Transverse colon (tissue), 4 donors: ENCODE measurements around the gene TOE1.

Experiments used
- EP300 ChIP-seq: sonication (generic); formaldehyde crosslinking; IDR thresholded peaks from one replicate; pipeline ENCODE4 v1.6.1; 2017; ENCODE audit warnings: antibody characterized with exemption, low read depth
- POLR2A ChIP-seq: fragments of 450-650 bp; IDR thresholded peaks from one replicate; pipeline ENCODE4 v1.6.1; 2016; ENCODE audit warnings: antibody characterized with exemption, mild to moderate bottlenecking, moderate library complexity
- POLR2AphosphoS5 ChIP-seq, 3 donors: sonication (generic); formaldehyde crosslinking; IDR thresholded peaks; one replicate each; pipeline ENCODE4 v1.6.1; 2016; ENCODE audit warnings: antibody characterized with exemption in 3 of 3
- TF ChIP-seq, protein P1 (sequence below), 5 experiments: fragments of 200-600 bp in 3 of 5; fragments of 450-650 bp in 2 of 5; sonication (generic) in 3 of 5; IDR thresholded peaks; 1 replicate in 2 of 5; 2 replicates in 3 of 5; pipeline ENCODE4 v1.5.1; 2016 to 2017; ENCODE audit warnings: antibody characterized with exemption in 5 of 5, inconsistent platforms in 3 of 5, mild to moderate bottlenecking in 2 of 5, moderate library complexity in 1 of 5

DNA sequence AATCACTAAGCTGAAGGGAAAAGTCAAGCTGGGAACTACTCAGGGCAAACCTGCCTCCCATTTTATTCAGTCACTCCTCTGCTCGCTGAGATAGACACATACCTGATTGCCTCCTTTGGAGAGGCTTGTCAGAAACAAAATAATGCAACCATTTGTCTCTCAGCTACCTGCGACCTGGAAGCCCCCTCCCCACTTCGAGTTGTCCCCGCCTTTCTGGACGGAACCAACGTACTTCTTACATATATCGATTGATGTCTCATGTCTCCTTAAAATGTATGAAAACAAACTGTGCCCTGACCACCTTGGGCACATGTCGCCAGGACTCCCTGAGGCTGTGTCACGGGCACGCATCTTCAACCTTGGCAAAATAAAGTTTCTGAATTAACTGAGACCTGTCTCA lies 34.7 kb upstream of the TOE1 start:
- TF ChIP-seq EP300: no peak
- TF ChIP-seq, protein P1, sequence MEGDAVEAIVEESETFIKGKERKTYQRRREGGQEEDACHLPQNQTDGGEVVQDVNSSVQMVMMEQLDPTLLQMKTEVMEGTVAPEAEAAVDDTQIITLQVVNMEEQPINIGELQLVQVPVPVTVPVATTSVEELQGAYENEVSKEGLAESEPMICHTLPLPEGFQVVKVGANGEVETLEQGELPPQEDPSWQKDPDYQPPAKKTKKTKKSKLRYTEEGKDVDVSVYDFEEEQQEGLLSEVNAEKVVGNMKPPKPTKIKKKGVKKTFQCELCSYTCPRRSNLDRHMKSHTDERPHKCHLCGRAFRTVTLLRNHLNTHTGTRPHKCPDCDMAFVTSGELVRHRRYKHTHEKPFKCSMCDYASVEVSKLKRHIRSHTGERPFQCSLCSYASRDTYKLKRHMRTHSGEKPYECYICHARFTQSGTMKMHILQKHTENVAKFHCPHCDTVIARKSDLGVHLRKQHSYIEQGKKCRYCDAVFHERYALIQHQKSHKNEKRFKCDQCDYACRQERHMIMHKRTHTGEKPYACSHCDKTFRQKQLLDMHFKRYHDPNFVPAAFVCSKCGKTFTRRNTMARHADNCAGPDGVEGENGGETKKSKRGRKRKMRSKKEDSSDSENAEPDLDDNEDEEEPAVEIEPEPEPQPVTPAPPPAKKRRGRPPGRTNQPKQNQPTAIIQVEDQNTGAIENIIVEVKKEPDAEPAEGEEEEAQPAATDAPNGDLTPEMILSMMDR (IDR thresholded peaks at IDR 0.05): no peak
- TF ChIP-seq POLR2AphosphoS5 (IDR thresholded peaks at IDR 0.05): no peak
- TF ChIP-seq POLR2A: no peak
